T-helper 9 cell (primary cell): ENCODE results near the gene SH2D3C.
A peak's percentile ranks its signal among the peaks of the same experiment; 100 is the strongest.

Experiments
- DNase-seq: peaks from one replicate; pipeline ENCODE4 v3.0.0-alpha.2; 2020

Gene SH2D3C

GRCh38 chr9:127715470-127716337 lies 62.8 kb downstream of the SH2D3C start, which contains the start of the genes PTRH1 and TTC16:
Gene PTRH1 (minus strand): TSS chr9:127715663. CDS start chr9:127715639, 24 bp downstream.
Gene TTC16 (plus strand): TSS chr9:127716079. CDS start chr9:127716146, 67 bp downstream.
- DNase-seq = peak; percentile 98

GRCh38 chr9:127714951-127715469 lies 63.5 kb downstream of the SH2D3C start:
- no peak for DNase-seq

GRCh38 chr9:127714020-127714750 lies 64.3 kb downstream of the SH2D3C start:
- no peak for DNase-seq

- DNase-seq = no peak
Measured at GRCh38 chr9:127712867-127713266, 65.6 kb downstream of the SH2D3C start.

- DNase-seq = no peak
Measured at GRCh38 chr9:127712371-127712770, 66.1 kb downstream of the SH2D3C start.

- no peak for DNase-seq
Measured at GRCh38 chr9:127711831-127712274, 66.6 kb downstream of the SH2D3C start.

GRCh38 chr9:127711226-127711701 lies 67.2 kb downstream of the SH2D3C start:
- no peak for DNase-seq

GRCh38 chr9:127710204-127710783 lies 68.2 kb downstream of the SH2D3C start:
- DNase-seq = no peak

GRCh38 chr9:127708952-127709587 lies 69.4 kb downstream of the SH2D3C start:
- DNase-seq = no peak

- DNase-seq = peak; percentile 27
Measured at GRCh38 chr9:127707766-127708165, 70.7 kb downstream of the SH2D3C start.

GRCh38 chr9:127706836-127707241 lies 71.6 kb downstream of the SH2D3C start, which contains the start of gene CFAP157:
Gene CFAP157 (plus strand): TSS chr9:127706988. CDS start chr9:127707032, 44 bp downstream.
- DNase-seq = no peak

GRCh38 chr9:127705577-127706379 lies 72.7 kb downstream of the SH2D3C start:
- no peak for DNase-seq

- DNase-seq = no peak
Measured at GRCh38 chr9:127703289-127703946, 75.0 kb downstream of the SH2D3C start.

- DNase-seq = no peak
Measured at GRCh38 chr9:127700594-127701255, 77.7 kb downstream of the SH2D3C start.

- DNase-seq = no peak
Measured at GRCh38 chr9:127700140-127700539, 78.3 kb downstream of the SH2D3C start.

- peak; percentile 69 for DNase-seq
Measured at GRCh38 chr9:127698985-127699670, 79.3 kb downstream of the SH2D3C start.

GRCh38 chr9:127698386-127698785 lies 80.1 kb downstream of the SH2D3C start:
- no peak for DNase-seq

GRCh38 chr9:127697575-127697974 lies 80.9 kb downstream of the SH2D3C start:
- no peak for DNase-seq

GRCh38 chr9:127694890-127695720 lies 83.4 kb downstream of the SH2D3C start:
- DNase-seq = no peak
